GM21367 (cell line): ENCODE data around the gene EPAS1.

Source experiments
- ATAC-seq: cut with Tn5 transposase; IDR thresholded peaks from one replicate; pipeline ENCODE4 v1.9.1; 2021; ENCODE audit not compliant: unreplicated experiment

The EPAS1 gene

DNA sequence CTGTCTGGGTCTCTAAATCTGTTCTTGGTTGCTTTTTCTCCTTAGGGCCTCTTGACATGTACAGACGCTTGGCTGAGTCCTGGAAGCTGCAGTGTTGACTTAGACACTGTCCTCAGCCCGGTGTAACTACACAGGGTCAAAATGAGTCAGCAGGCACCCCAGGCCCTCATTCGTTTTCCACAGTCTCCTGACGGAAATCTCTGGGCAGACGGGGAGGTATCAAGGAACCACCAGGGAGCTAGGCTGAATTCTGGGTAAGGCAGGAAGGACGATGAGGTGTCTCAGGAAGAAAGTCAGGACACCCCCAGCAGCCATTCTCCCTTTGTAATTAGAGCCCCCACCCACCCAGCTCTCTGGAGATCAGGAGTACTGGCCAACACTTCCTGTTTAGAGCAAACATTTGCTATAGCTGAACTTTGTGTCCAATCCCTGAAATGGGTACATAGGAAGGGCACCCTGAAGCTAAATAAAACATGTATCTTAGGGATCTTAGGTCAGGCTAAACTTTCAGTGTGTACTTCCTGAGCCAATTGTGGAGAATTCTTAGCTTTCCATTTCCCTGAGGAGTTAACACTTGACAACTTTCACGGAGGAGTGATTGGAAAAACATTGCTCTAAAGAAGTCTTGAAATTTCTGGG lies 23.9 kb upstream of the EPAS1 start:
- ATAC-seq = no peak

DNA sequence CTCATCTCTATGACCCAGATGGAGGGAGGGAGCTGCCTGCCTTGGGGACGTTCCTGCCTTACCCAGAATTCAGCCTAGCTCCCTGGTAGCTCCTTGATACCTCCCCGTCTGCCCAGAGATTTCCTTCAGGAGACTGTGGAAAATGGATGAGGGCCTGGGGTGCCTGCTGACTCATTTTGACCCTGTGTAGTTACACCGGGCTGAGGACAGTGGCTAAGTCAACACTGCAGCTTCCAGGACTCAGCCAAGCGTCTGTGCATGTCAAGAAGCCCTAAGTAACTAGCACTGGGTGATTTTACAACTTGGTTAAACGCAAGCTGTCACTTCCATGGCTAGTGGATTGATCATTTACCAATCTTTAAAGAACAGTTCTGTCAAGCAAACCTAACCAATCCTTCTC lies 23.3 kb upstream of the EPAS1 start:
- ATAC-seq = no peak

DNA sequence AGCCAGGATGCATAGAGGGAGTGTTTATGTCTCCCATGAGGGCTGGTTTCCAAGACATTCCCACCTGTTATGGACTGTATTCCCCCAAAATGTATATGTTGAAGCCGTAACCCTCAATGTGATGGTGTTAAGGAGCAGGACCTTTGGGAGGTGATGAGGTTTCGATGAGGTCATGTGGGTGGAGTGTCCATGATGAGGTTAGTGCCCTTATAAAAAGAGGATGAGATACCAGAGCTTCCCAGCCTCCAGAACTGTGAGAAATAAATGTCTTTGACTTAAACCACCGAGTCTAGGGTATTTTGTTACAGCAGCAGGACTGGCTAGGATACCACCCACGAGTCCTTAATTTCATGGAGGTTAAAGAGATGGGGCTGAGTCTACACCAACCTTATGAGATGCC lies 22.6 kb upstream of the EPAS1 start:
- ATAC-seq = no peak

DNA sequence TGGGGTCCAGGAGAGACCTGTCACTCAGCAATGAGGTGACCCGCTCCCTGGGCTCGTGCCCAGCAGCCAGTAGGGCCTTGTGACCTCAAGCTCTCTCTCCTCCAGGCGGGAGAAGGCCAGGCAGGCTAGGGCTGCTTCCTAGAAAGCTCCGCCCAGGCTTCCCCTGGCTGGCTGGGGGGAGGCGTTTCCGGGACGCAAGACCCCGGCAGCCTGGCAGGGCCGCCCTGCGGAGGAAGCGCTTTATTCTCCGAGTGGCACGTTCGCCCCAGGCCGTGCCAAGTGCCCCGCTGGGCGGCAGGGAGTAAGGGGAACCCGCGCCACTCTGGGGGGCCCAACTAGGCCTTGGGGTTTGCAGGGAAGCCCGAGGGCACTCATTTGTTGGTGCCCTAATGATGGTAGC lies 21.2 kb upstream of the EPAS1 start:
- ATAC-seq = no peak

DNA sequence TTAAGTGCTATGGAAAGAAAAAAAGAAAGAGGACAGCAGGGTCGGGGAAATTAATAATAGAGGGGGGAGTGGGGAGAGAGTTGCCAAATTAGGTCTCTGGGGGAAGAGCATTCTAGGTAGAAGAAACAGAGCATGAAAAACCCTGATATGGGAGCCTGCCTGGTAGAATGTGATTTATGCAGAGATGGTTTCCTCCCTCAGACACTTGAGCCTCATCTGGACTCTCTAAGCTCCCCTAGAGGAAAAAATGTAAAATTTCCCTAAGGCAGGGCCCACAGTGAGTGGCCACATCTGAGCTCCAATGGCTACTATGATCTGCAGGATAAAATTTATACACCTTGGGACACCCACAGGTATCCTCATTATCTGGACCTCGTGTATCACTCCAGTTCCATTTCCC lies 20.6 kb upstream of the EPAS1 start:
- ATAC-seq = no peak

DNA sequence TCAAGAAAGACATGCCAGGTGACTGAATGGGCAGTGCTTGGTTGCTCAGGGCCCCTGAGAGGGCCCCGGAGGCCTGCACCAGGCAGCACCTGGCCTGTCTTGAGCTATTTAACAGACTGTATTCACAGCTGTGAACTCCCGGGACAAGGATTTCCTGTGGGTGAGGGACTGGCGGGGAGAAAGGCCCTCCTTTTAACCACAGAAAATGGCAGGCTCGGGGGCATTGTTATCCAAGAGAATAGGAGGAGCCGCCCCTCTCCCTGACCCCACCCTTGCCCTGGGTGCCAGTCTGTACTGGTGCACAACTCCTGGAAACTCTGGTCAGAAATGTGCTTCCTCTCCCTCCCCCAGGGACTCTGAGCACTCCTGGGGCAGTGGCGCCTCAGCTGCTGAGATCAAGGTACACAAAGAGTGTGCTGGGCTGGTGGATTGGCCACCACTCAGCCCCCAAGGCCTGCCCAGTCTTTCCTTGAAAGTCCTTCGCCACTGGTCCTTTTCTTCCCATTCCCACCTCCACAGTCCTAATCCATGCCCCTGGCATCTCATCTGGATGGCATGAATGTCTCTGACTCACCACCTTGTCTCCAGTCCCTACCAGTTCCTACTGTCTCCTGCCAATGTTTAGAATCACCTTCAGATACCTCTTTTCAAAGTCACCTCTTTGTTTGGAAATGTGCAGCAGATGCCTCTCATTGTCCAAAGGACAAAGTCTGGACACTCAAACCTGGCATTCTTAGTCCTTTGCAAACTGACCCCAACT lies 19.6 kb upstream of the EPAS1 start:
- ATAC-seq = no peak

DNA sequence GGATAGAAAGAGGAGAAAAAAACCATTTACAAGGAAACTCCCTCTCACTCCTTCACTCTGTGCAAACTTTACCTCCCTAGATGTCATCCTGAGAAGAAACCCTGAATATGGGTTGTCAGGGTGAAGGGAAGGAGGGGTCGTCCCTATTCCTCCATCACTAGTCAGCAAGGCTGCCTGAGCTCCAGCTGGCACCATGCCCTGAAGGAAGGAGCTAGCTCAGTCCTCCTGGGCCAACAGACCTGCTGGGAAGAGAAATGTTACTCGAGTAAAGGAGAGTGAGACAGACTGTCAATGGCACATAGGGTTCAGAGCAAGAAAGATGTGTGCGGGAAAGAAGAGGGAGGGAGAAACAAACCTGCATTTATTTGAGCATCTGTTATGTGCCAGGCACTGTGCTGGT lies 18.3 kb upstream of the EPAS1 start:
- no peak for ATAC-seq

DNA sequence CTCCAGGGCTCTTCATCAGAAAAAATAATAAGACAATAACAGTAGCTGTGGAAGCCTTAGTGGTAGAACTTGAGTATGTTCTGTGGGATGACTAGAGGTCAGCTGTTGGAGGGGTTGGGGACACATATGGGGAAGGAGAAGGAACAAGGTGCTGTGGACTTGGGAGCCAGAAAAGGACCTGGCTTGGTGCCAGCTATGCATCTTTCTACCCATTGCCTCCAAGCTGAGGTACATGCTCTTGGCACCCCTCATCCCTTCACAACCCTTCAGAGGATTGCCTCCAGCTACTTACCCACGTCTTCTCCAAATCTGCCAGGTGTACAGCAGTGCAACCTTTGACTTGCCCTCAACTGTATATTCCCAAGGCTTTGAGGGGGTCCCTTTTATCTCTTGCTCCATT lies 15.3 kb upstream of the EPAS1 start:
- ATAC-seq = no peak

DNA sequence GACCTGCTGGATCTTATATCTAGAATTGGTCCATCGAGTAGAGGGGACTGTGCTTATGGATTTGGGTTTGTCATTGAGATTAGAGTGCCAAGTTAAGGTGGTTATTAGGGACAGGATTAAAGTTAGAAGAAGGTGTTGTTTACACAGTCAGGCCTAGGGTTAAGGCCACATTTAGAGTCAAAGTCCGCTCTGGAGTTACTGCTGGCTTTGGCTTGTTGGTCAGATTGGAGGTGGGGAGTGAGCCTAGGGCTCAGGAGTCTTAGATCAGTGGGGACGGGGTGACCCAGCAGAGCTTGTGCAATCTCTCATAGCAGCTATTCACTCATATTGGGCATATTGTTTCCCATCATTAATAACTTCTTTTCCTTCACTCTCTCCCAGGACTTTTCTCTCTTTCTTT lies 13.5 kb upstream of the EPAS1 start:
- no peak for ATAC-seq

DNA sequence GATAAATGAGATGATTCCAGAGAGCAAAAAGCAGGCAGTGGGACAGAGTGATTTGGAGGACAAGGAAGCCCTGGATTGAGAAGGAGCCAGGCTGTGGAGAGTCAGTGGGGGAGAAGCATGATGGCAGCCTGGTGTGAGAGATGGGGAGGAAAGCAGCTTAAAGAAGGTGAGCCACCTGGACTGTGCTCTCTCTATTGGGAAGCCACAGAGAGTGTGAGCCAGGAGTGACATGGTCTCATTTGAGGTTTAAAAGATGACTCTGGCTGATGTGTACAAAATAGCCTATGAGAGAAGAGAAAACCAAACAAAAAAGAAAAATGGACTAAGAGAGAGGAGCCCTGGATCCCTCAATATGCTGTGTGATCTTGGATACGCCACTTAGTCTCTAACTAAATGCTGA lies 12.9 kb upstream of the EPAS1 start:
- ATAC-seq = no peak

DNA sequence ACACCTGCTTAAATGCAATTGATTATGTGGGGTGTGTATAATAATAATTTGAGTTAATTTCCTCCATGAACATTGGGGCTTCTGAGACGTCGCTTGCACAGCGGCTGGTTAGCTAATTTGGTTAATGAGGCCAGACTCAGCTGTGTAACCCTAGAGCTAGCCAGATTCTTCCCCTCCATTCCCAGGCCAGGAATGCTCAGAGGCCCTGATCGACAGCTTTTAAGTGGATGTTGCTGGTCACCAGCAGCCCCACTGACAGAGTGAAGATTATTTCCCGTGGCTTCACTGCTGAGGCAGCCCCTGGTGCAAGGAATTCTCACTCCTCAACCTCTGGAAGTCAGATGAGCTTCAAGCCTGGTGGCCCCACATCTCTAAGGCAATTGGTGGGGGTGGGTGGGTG lies 12.4 kb upstream of the EPAS1 start:
- ATAC-seq = no peak

DNA sequence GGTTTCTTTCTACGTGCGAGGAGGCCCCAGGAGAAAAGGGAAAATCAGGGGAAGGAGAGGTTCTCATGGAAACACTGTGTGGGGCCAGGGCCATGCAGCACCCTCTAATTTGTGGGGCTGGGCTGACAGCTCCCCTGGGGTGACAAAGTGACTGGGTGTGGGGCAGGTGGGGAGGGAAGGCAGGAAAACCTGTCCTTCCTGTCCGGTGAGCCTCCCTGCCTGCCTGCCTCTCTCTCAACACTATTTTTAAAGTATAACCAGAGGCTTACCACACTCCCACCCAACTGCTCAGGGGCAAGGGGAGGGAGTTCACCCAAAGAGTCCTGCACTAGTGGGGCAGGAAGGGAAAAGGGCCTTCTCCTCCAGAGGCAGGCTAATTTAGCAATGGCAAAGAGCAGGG lies 10.5 kb upstream of the EPAS1 start:
- ATAC-seq = no peak

DNA sequence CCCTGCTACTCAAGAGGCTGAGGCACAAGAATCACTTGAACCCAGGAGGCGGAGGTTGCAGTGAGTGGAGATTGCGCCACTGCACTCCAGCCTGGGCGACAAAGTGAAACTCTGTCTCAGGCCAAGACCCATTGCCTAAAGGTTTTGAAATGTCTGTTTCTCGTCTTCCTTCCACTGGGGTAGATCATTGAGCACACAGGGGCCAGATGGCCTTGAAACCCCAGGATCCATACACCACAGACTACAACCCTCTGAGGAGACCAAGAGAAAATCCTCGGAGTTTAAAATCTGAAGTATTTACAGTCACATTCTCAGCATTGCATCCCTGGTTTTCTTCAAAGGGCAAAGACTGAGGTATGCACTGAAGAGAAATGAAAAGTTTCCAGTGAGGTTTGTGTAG lies 7.1 kb upstream of the EPAS1 start:
- ATAC-seq = no peak

DNA sequence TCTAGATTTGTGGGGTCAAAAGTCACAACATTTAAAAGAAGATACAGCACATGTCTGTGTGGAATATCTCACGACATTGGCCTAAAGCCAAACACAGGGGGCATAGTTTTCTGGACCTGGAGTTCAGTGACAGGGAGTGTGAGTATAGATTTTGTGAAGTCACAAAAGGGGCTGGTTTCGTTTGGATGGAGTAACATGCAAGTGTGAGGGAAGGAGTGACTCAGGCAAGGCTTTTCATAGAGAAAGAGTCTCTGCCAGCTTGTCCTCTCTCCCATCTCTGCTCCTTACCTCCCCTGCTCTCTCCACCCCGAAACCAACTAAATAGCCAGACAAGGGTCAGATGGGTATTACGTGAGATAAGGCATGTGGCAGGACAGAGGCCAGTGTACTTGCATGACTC lies 3.7 kb upstream of the EPAS1 start:
- no peak for ATAC-seq

DNA sequence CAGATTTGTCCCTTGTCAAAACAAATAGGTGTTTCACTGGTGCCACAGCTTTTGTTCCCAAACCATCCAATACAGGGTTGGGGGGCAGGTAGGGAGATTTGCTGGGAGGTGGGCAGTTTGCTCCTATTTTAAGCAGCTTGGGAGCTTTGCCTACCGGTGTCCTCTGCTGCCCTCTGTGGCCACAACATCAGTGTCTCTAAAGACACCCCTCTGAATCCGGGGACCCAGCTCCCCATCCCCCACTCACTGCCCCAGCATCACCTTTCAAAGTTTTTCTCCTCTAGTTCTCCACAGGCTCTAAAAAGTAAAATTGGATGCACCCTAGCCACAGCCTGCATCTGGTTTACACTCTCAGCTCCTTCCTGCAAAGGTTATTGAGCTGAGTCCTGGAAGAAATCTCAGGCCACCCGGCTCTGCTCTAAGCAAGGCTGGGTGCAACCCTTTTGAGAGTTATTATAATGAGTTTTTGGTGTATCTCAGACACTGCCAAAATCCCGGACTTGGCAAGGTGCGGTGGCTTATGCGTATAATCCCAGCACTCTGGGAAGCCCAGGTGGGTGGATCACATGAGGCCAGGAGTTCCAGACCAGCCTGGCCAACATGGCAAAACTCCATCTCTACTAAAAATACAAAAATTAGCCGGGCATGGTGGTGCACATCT lies 2.9 kb upstream of the EPAS1 start:
- ATAC-seq = no peak

DNA sequence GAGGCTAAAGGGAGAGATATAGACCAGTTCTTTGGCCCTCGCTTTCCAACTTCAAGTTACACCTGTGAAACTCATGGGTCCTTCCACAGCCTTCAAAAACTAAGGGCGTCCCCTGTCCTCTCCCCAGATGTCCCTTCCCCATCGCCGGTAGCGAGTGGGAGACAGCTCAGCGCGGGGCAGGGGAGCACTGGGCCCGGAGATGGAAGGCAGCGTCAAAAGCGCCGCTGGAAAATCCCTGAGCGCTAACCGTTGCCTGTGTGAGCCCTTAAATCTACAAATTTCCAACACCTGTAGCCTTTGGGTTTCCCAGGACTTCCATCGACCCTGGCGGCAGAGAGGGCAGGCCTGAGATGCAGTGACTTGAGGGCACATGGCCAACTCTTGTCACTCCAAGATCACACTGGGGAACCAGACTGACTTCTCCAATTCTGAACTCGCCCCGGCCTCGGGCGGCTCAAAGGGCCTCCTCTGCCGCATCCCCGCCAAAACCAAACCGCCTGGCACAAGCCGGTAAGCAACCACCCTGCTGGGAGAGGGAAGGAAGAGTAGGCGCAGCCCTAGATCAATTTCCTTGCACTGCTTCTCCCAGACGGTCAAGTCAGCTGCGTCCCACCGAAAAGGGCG lies 879 bp upstream of the EPAS1 start:
- no peak for ATAC-seq

DNA sequence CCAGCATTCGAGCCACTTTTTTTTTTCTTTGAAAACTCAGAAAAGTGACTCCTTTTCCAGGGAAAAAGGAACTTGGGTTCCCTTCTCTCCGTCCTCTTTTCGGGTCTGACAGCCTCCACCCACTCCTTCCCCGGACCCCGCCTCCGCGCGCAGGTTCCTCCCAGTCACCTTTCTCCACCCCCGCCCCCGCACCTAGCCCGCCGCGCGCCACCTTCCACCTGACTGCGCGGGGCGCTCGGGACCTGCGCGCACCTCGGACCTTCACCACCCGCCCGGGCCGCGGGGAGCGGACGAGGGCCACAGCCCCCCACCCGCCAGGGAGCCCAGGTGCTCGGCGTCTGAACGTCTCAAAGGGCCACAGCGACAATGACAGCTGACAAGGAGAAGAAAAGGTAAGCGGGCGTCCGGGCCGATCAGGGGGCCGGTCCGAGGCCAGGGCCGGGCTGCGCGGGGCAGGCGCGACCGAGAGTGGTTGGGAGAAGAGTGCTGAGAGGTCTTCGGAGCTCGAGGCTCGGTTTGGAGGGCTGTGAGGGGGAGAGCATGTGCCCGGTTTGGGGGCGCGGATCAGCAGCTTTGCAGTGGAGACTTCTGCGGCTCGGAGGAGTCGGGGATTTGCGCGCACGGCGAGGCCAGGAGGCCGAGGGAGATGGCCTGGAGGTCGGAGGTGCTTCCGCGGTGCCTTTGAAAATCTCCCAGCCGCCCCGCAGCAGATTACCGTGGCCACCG lies 502 bp downstream of the EPAS1 start:
- peak; percentile 39 for ATAC-seq

DNA sequence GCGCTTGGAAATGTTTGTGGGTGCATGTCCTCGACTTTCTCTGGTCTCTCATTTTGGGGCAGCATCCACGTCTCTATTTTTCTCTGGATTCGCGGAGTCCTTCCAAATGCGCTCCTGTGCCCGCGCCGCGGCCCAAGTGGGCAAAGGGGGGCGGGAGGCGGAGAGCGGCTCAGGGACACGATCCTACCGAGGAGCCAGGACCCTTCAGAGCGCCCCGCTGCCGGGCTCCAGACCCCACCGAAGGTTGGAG lies 990 bp downstream of the EPAS1 start:
- no peak for ATAC-seq

DNA sequence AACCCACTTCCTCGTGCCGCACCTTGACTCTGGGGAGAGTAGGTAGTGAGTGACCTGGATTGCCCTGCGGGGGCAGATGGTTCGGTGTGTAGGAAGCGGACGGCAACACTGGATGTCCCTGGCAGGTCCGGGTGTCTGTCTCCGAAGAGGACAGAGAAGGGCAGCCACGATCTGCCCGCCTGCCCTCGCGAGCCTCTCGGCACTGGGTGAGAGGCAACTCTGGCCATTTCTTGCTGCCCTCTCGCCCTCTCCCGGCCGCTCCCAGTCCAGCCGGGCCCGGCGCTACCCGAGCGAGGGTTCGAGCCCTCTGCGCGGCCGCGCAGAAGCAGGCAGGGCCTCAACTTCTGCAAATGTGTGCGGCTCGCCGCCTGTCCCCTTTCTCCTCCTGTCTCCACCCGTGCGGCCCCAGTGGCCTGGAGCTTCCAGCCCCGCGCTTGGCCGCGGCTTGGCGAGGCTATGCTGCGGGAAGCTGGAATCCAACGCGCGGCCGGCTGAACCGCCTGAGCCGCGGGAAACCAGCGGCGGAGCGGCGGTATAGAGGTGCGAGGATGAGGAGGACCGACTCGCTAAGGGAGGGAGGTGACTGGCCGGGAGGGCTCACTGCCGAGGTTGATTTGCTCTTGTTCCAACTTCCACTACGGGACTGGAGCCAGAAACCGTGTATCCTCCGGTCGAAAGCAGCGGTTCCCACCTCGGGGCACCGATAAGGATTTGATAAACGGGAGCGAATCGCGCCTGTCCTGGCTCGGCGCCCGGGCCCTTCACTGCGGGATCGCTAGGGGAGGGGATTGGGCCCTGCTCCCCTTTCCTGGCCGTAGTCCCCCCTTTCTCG lies 1.5 kb downstream of the EPAS1 start:
- ATAC-seq = no peak

DNA sequence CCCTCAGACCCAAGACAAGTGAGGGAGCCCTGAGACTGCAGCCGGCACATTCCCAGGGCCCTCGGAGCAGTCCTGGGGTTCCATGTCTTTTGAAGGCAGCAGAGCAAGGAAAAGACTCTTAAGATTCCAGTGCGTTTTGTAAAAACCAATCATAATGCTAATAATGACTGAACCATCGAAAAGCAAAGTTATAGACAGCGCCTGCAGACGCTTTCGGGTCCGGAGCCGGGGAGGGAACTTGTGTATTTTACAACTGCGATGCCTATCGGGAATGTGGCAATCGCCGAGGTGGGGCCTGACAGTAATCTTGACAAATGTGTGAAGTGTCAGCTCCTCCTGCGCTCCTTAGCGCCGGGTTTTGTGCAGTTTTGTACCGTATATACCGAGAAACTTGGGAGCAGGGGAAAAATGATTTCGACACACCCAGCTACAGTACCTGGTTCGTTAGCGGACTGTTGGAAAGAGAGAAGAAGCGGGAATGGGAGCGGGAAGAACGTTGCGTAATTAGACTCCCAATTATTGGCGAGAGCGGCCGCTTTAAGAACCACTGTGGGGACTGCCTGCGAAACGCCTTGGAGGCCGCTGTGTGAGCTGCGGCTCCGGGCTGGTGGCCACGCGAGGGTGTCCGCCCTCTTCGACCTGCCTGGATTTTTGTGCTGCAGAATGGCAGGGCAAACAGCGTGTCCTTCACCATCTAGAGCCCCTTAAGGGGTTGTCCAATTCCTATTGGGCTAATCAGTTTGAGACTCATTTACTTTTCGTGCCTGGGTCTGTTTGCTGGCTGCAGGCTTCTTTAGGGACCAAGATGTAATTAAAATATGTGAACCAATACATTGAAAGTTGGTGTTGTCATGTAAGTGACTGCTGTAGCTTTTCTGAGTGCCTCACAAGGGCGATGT lies 2.4 kb downstream of the EPAS1 start:
- no peak for ATAC-seq
